Activated T-cell treated with anti-CD3 and anti-CD28 coated beads, Interleukin-2, amount 50 U/mL, for 4 hours (primary cell): Measurements from ENCODE around the gene RGS8. TPM values are rescaled to one million over a fixed set of nuclear protein-coding genes. Genes with fewer than 3 reads are reported as not detected.

Experiments
- ATAC-seq, 2 donors: fragments of 200-7000 bp; cut with Tn5 transposase; one replicate each; pipeline ENCODE4 v1.10.0; 2021
- DNase-seq: peaks from one replicate; pipeline ENCODE4 v3.0.0-alpha.2; 2020
- H3K27me3 Mint-ChIP-seq: one replicate; pipeline ENCODE4 v1.8.0; 2021; ENCODE audit warnings: low read depth, mixed read lengths
- H3K36me3 Mint-ChIP-seq: one replicate; pipeline ENCODE4 v1.8.0; 2022; ENCODE audit warnings: mixed read lengths; ENCODE audit not compliant: insufficient read depth
- H3K4me1 Mint-ChIP-seq: one replicate; pipeline ENCODE4 v1.8.0; 2021; ENCODE audit warnings: low read depth, mixed read lengths
- H3K4me3 Mint-ChIP-seq: one replicate; pipeline ENCODE4 v1.8.0; 2021; ENCODE audit warnings: mild to moderate bottlenecking, moderate library complexity, mixed read lengths
- H3K9me3 Mint-ChIP-seq: one replicate; pipeline ENCODE4 v1.8.0; 2021; ENCODE audit warnings: mixed read lengths
- total RNA-seq, 3 donors: library from RNA; stranded (reverse); gene quantifications; one replicate each; pipeline ENCODE4 v1.2.1, GENCODE V29; 2021

The RGS8 gene
- total RNA-seq, 3 donors from 2014 or later = not detected

DNA sequence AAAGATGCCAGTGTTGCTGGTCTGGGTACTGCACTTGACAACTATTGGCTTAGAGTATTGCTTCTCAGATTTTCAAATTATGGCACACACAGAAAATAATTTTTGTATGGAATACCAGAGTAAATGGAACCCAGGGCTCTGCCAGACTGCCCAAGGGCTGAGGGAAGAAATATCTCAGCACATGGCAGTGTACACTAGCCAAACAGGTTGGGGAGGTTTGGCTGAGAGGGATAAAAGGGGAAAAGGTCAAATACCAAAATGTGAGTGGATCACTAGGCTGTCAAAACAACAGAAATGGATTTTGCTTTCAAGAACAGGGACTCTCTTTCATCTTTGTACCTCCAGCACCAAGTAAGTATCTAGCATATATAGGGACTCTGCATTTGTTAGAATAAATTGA is 3.0 kb upstream of the RGS8 start:
- Mint-ChIP-seq H3K27me3 (peaks cover 13% of the 10 kb centered on the region), H3K36me3 (no peaks in the 10 kb centered on the region), H3K4me3 (no peak overlapping the region), H3K9me3 (peaks cover 3% of the 10 kb centered on the region), H3K4me1 (no peaks in the 10 kb centered on the region)
- no peak for DNase-seq
- no peak for ATAC-seq

DNA sequence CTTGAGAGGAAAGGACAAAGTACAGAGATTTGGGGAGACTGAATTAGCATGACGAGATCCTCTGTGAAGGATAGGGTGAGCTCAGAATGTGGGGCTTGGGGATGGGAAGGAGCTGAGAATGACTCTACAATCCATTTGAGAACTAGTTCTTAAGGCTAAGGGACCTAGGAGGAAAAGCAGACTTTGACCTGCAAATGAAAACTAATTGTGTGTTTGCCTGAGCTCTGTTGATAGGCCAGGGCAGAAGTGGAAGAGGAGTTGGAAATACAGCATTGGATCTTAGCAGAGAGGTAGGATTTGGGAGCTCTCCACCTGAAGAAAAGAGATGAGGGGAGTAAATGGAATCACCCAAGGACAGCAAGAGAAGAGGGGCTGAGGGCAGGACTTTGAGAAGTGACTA is 2.1 kb upstream of the RGS8 start:
- no peak for DNase-seq
- Mint-ChIP-seq H3K4me3 (no peak overlapping the region), H3K4me1 (no peaks in the 10 kb centered on the region), H3K36me3 (no peaks in the 10 kb centered on the region), H3K27me3 (peaks cover 13% of the 10 kb centered on the region), H3K9me3 (no peaks in the 10 kb centered on the region)
- no peak for ATAC-seq

DNA sequence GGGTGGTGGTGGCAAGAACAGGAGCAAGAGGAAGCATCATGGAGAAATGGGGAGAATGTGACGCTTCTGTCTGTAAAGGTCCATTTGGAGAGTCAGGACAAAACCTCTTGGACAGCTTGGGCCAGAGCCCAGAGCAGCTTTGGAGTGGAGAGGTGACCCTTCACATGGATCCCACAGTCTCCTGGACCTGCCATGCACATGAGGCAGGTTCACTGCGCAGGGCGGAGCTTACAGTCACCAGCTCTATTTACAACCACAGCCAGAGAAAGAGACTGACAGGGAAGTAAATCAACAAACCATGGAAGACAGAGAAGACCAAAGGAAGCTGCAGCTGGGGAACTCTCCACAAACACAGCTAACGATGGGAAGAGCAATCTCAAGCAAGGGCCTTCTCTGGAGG is 828 bp upstream of the RGS8 start:
- Mint-ChIP-seq H3K4me1 (no peaks in the 10 kb centered on the region), H3K4me3 (no peak overlapping the region), H3K36me3 (no peaks in the 10 kb centered on the region), H3K9me3 (no peaks in the 10 kb centered on the region), H3K27me3 (peaks cover 13% of the 10 kb centered on the region)
- DNase-seq (no peak), ATAC-seq (no peak)

DNA sequence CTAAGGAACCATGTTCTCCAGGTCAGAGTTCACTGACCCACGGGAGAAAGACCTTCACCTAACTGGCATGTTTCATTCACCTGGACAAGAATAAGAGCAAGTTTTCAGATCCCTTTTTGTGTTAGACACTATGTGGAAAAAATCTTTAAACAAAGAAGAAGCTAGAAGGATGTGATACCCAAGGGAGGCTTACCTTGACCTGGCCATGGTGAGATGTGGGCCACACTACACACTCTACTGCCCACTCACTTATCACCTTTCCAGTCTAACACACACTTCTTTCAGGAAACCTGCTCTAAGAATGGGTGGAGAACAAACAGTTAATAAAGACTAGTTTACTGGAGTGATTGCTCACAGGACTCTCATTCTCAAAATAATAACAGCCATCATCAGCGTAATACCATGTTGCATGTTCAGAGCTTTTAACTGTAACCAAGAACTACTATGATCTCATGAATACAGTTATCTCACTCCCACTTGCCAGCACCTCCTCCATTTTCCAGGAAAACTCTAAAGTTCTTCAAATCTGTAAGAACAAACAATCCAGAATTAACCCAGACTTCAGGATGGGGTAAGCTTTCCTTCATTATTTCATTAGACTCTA is 1.4 kb downstream of the RGS8 start:
- H3K9me3 Mint-ChIP-seq = no peaks in the 10 kb centered on the region
- ATAC-seq (no peak), DNase-seq (no peak)
- H3K4me3 Mint-ChIP-seq = no peak overlapping the region
- peaks cover 13% of the 10 kb centered on the region for H3K27me3 Mint-ChIP-seq
- H3K4me1 Mint-ChIP-seq = no peaks in the 10 kb centered on the region
- H3K36me3 Mint-ChIP-seq = no peaks in the 10 kb centered on the region

- DNase-seq (no peak), ATAC-seq (no peak)
- Mint-ChIP-seq H3K9me3 (no peaks in the 10 kb centered on the region), H3K4me1 (no peaks in the 10 kb centered on the region), H3K27me3 (peaks cover 12% of the 10 kb centered on the region), H3K36me3 (no peaks in the 10 kb centered on the region), H3K4me3 (no peak overlapping the region)
Observed at GRCh38 chr1:182682406-182682805, 2.0 kb downstream of the RGS8 start.

DNA sequence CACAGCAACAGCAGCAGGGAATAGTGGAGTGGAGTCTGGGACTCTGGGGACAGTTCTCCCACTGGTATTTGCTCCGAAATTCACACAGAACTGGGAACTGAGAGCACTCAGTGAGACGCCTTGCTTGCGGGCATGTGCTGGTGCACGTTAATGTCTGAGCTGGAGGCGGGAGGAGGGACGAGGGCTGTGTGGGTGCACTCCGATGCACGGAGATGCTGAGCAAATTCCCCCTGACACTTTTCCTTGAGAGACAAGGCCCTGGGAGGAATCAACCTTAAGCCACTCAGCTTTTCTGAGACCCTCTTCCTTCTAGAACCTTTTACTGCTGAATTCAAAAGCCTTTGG is 2.8 kb downstream of the RGS8 start:
- no peak for ATAC-seq
- Mint-ChIP-seq H3K27me3 (peaks cover 11% of the 10 kb centered on the region), H3K36me3 (no peaks in the 10 kb centered on the region), H3K4me3 (no peak overlapping the region), H3K9me3 (no peaks in the 10 kb centered on the region), H3K4me1 (no peaks in the 10 kb centered on the region)
- no peak for DNase-seq

DNA sequence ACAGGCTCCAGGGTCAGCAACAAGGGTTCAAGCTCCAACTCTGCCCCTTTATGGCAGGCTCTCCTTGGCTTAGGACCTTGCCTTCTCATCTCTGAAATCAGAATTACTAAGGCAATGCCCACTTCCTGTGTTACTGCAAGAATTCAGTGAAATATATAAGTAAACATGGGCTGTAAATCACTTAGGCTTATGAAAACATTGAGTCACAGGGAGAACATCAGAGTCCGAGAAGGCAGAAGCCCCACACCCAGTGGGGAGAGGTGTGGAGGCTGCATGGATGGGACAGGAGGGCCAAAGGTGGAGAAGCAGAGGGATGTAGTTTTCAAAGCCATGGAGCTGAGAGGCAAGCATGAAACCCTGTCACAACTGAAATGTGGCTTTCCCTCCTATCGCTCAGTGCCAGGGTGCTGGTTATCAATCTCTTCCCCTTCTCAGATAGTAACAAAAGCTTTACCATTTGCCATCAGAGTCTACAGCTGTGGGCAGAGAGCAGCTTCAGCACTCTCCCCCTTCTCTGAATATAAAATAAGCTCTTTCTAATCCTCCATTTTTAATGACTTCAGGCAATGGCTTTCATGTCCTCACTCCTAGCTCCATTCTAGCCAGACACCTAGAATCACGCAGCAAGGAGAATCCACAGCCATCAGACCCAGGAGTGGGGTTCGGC is 3.4 kb downstream of the RGS8 start:
- peaks cover 11% of the 10 kb centered on the region for H3K27me3 Mint-ChIP-seq
- H3K9me3 Mint-ChIP-seq = no peaks in the 10 kb centered on the region
- no peak for DNase-seq
- H3K4me1 Mint-ChIP-seq = no peaks in the 10 kb centered on the region
- H3K4me3 Mint-ChIP-seq = no peak overlapping the region
- no peak for ATAC-seq
- no peaks in the 10 kb centered on the region for H3K36me3 Mint-ChIP-seq

DNA sequence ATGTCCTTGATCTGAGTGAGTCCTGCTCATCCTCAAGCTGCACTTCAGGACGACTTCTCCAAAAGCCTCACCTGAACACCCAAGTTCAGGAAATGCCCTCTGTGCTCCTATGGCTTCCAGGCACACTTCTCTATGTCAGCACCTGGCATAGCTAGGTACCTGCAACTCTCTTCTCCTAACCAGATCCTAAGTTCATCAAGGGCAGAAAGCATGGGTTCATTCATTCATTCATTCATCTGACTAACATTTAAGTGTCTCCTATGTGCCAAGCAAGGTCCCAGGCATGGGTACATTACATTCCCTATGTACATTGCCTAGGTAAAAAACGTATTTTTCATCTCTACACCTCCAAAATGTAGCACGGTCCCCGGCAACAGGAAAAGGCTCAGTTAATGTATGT is 4.0 kb downstream of the RGS8 start:
- H3K9me3 Mint-ChIP-seq = no peaks in the 10 kb centered on the region
- H3K4me3 Mint-ChIP-seq = no peak overlapping the region
- DNase-seq = no peak
- H3K27me3 Mint-ChIP-seq = peaks cover 11% of the 10 kb centered on the region
- no peaks in the 10 kb centered on the region for H3K4me1 Mint-ChIP-seq
- ATAC-seq = no peak
- no peaks in the 10 kb centered on the region for H3K36me3 Mint-ChIP-seq

DNA sequence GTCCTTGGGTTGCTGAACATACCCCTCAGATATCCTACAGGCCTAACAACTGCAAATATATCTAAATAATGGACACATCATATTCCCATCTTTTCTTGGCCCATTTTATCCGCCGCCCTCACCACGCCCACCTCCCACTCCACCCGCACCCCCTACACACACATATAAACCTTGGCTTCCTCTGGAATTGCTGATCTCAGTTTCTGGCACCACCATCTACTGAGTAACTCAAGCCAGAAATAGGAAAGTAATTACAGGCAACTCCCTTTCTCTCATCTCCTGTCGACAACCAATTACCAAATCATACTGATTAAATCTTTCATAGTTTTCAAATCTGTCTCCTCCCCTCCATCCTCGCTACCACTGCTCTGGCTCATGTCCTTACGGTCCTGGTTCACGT is 4.7 kb downstream of the RGS8 start:
- Mint-ChIP-seq H3K4me1 (no peaks in the 10 kb centered on the region), H3K36me3 (no peaks in the 10 kb centered on the region), H3K4me3 (no peak overlapping the region), H3K9me3 (no peaks in the 10 kb centered on the region), H3K27me3 (peaks cover 15% of the 10 kb centered on the region)
- no peak for DNase-seq
- no peak for ATAC-seq

GRCh38 chr1:182677397-182678098 is 6.8 kb downstream of the RGS8 start:
- no peaks in the 10 kb centered on the region for H3K4me1 Mint-ChIP-seq
- H3K27me3 Mint-ChIP-seq = peaks cover 9% of the 10 kb centered on the region
- H3K4me3 Mint-ChIP-seq = no peak overlapping the region
- no peaks in the 10 kb centered on the region for H3K9me3 Mint-ChIP-seq
- H3K36me3 Mint-ChIP-seq = no peaks in the 10 kb centered on the region
- ATAC-seq = no peak
- no peak for DNase-seq

DNA sequence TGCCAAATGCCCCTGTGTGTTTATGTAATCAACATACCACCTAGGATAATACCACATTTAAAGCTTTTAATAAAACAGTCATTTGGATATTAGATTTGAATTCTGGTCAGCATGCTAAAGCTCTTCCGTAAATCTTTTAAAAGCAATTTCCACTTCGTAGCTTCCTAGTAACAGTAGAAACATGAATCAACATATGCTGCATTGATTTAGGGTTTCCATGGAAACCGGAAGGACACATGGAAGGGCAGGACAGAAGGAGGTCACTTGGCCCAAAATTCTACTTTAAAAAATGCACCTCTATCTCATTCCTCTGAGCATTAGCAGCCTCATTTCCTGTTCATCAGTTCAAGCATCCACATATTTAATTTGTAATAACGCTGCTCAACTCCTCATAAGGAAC is 8.1 kb downstream of the RGS8 start:
- DNase-seq (no peak), ATAC-seq (no peak)
- Mint-ChIP-seq H3K36me3 (no peaks in the 10 kb centered on the region), H3K4me3 (no peak overlapping the region), H3K9me3 (no peaks in the 10 kb centered on the region), H3K27me3 (peaks cover 13% of the 10 kb centered on the region), H3K4me1 (no peaks in the 10 kb centered on the region)

- DNase-seq (no peak), ATAC-seq (no peak)
- Mint-ChIP-seq H3K4me1 (no peaks in the 10 kb centered on the region), H3K9me3 (no peaks in the 10 kb centered on the region), H3K27me3 (peaks cover 16% of the 10 kb centered on the region), H3K36me3 (no peaks in the 10 kb centered on the region), H3K4me3 (no peak overlapping the region)
Observed at GRCh38 chr1:182674346-182675246, 9.8 kb downstream of the RGS8 start.

DNA sequence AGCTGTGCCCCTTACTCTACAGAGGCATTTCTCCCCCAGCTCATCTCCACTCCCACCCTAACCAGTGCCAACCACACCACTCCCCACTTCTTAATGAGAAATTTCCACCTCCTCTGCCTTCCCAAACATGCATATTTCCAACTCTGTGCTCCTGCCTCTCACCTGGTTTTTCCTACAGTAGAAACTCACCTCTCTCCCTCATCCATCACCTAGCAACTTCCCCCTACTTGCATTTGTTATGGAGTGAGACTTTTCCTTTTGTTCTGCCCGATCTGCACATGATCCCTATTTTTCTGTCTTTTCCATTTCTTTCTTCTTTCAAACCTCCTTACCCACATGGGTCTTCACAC is 11.9 kb downstream of the RGS8 start:
- H3K27me3 Mint-ChIP-seq = peaks cover 16% of the 10 kb centered on the region
- no peak for ATAC-seq
- no peak for DNase-seq
- H3K9me3 Mint-ChIP-seq = no peaks in the 10 kb centered on the region
- no peaks in the 10 kb centered on the region for H3K4me1 Mint-ChIP-seq
- no peak overlapping the region for H3K4me3 Mint-ChIP-seq
- no peaks in the 10 kb centered on the region for H3K36me3 Mint-ChIP-seq

GRCh38 chr1:182671750-182672486 is 12.5 kb downstream of the RGS8 start:
- H3K36me3 Mint-ChIP-seq = no peaks in the 10 kb centered on the region
- ATAC-seq (no peak), DNase-seq (no peak)
- no peak overlapping the region for H3K4me3 Mint-ChIP-seq
- H3K9me3 Mint-ChIP-seq = no peaks in the 10 kb centered on the region
- peaks cover 16% of the 10 kb centered on the region for H3K27me3 Mint-ChIP-seq
- H3K4me1 Mint-ChIP-seq = no peaks in the 10 kb centered on the region
